ENCODE data around the gene SH3RF3.

DNA sequence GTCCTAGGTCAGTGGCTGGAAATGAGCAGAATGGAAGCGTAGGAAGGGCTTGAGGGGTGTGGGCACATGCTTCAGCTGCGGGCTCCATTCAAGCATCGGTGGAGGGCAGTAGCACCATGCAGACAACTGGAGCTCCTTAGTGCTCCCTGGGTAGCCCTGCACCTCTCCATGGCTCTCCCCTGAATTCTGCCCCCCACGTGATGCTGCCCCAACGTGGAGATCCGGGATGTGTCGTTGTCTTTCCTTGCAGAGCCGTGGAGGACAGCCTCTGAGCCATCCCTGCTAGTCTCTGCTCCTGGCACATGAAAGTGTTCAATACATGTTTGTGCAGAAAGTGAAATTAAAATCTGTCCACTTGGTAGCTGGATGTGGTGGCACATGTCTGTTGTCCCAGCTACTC lies 94.5 kb downstream of the SH3RF3 start:
- TF ChIP-seq, protein P1, sequence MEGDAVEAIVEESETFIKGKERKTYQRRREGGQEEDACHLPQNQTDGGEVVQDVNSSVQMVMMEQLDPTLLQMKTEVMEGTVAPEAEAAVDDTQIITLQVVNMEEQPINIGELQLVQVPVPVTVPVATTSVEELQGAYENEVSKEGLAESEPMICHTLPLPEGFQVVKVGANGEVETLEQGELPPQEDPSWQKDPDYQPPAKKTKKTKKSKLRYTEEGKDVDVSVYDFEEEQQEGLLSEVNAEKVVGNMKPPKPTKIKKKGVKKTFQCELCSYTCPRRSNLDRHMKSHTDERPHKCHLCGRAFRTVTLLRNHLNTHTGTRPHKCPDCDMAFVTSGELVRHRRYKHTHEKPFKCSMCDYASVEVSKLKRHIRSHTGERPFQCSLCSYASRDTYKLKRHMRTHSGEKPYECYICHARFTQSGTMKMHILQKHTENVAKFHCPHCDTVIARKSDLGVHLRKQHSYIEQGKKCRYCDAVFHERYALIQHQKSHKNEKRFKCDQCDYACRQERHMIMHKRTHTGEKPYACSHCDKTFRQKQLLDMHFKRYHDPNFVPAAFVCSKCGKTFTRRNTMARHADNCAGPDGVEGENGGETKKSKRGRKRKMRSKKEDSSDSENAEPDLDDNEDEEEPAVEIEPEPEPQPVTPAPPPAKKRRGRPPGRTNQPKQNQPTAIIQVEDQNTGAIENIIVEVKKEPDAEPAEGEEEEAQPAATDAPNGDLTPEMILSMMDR (IDR thresholded peaks at IDR 0.05), result no peak
- no peak for TF ChIP-seq POLR2A (IDR thresholded peaks at IDR 0.05)
